HepG2 (cell line): Measurements from ENCODE around the gene COPS3. TPM values are rescaled to one million over a fixed set of nuclear protein-coding genes. Genes with fewer than 3 reads are reported as not detected.

Experiments used
- ATAC-seq: fragments of 200-7000 bp; cut with Tn5 transposase; 3 replicates; pipeline ENCODE4 v1.9.1; 2020; ENCODE audit warnings: mild to moderate bottlenecking, moderate library complexity
- BruUV-seq: library from RNA; stranded (reverse); fragments of 400-500 nt; replicated peaks from 2 replicates; lab custom pipeline; 2021; lab: Mats Ljungman, UMichigan
- CTCF ChIA-PET: fragments of 300-600 bp; formaldehyde crosslinking; extraction: SDS; loops from one replicate; lab custom pipeline; 2021; ENCODE audit warnings: low total read pairs, inconsistent platforms, low intra/inter-chr PET ratio; lab: Yijun Ruan, JAX
- POLR2A ChIA-PET: fragments of 350-600 bp; sonication (Branson Sonifier 250); formaldehyde crosslinking; loops from one replicate; lab custom pipeline; 2020; ENCODE audit warnings: antibody characterized with exemption, inconsistent platforms; lab: Yijun Ruan, JAX
- DNase-seq: peaks from one replicate; pipeline ENCODE4 v3.0.0-alpha.2; 2015; ENCODE audit warnings: low spot score
- FAIRE-seq: peaks from 3 replicates; lab custom pipeline; 2011; peaks lifted over from hg19 to GRCh38; lab: Jason Lieb, UNC
- H2AFZ ChIP-seq: one replicate; pipeline ENCODE4 v1.6.1; 2011; ENCODE audit warnings: low read length, inconsistent platforms
- H3K27ac ChIP-seq: fragments of 300-600 bp; 3 replicates; pipeline ENCODE4 v1.8.0; 2011; ENCODE audit warnings: mixed run types, mild to moderate bottlenecking, mixed read lengths, low read length, inconsistent platforms; ENCODE audit not compliant: insufficient read depth; ENCODE audit errors: extremely low read length
- H3K27me3 ChIP-seq, 2 experiments: fragments of 200-600 bp in 1 of 2; 2 replicates in 1 of 2; 3 replicates in 1 of 2; pipeline versions ENCODE4 v1.6.0 to v1.8.0; 2011; ENCODE audit warnings: low read length in 2 of 2, mild to moderate bottlenecking in 2 of 2, moderate library complexity in 2 of 2, inconsistent platforms in 1 of 2; ENCODE audit not compliant: insufficient read depth in 2 of 2, control insufficient read depth in 1 of 2
- H3K36me3 ChIP-seq, 2 experiments: fragments of 200-600 bp in 1 of 2; replicated peaks in 1 of 2; 2 replicates in 1 of 2; 3 replicates in 1 of 2; pipeline versions ENCODE4 v1.5.1 to v1.8.0; 2011; ENCODE audit warnings: low read length in 2 of 2, inconsistent platforms in 1 of 2; ENCODE audit not compliant: insufficient read depth in 2 of 2, control insufficient read depth in 1 of 2
- H3K4me1 ChIP-seq: 2 replicates; pipeline ENCODE4 v1.5.1; 2012; ENCODE audit warnings: low read length, inconsistent platforms; ENCODE audit not compliant: insufficient read depth
- H3K4me2 ChIP-seq: 2 replicates; pipeline ENCODE4 v1.6.0; 2011; ENCODE audit warnings: low read depth, low read length, inconsistent platforms
- H3K4me3 ChIP-seq, 3 experiments: fragments of 200-600 bp in 1 of 3; sonication (generic), shearing (Covaris generic) in 1 of 3; replicated peaks in 1 of 3; 2 replicates each; pipeline ENCODE4 v1.5.1; 2011 to 2016; ENCODE audit warnings: low read length in 3 of 3, inconsistent platforms in 2 of 3, low read depth in 2 of 3, mild to moderate bottlenecking in 2 of 3, control low read depth in 1 of 3, mixed read lengths in 1 of 3; ENCODE audit not compliant: insufficient read depth in 1 of 3
- H3K79me2 ChIP-seq: one replicate; pipeline ENCODE4 v1.6.1; 2011; ENCODE audit warnings: low read length, inconsistent platforms; ENCODE audit not compliant: insufficient read depth
- H3K9ac ChIP-seq: 2 replicates; pipeline ENCODE4 v1.6.0; 2011; ENCODE audit warnings: mild to moderate bottlenecking, low read depth, low read length, inconsistent platforms; ENCODE audit not compliant: insufficient read depth
- H3K9me3 ChIP-seq: 2 replicates; pipeline ENCODE4 v1.5.1; 2012; ENCODE audit warnings: mild to moderate bottlenecking, low read length
- H4K20me1 ChIP-seq: 2 replicates; pipeline ENCODE4 v1.6.0; 2011; ENCODE audit warnings: inconsistent platforms, mild to moderate bottlenecking, low read length, moderate library complexity; ENCODE audit not compliant: insufficient read depth
- ATF7 ChIP-seq, 2 experiments: fragments of 450-650 bp in 1 of 2; sonication (generic) in 1 of 2; formaldehyde crosslinking in 1 of 2; IDR thresholded peaks; 2 replicates each; pipeline versions ENCODE4 v1.4.0 to v1.6.1; 2016 to 2020; ENCODE audit warnings: antibody characterized with exemption in 1 of 2, mild to moderate bottlenecking in 1 of 2, missing genetic modification reagents in 1 of 2
- SRSF1 ChIP-seq: fragments of 200-400 bp; formaldehyde crosslinking; optimal IDR thresholded peaks from 2 replicates; pipeline ENCODE3; 2017; ENCODE audit warnings: mild to moderate bottlenecking, low read depth, low read length, moderate library complexity
- ZFP36L1 ChIP-seq: sonication (generic); formaldehyde crosslinking; IDR thresholded peaks from 2 replicates; pipeline ENCODE4 v1.8.0; 2022; ENCODE audit warnings: mild to moderate bottlenecking, missing genetic modification reagents, moderate library complexity
- ZNF160 ChIP-seq: sonication (generic); formaldehyde crosslinking; IDR thresholded peaks from 2 replicates; pipeline ENCODE4 v1.8.0; 2022; ENCODE audit warnings: mild to moderate bottlenecking, inconsistent platforms, missing genetic modification reagents
- ZNF607 ChIP-seq: sonication (generic); formaldehyde crosslinking; IDR thresholded peaks from 2 replicates; pipeline ENCODE4 v1.5.1; 2020; ENCODE audit warnings: missing genetic modification reagents, mild to moderate bottlenecking, borderline replicate concordance
- ZUFSP ChIP-seq: sonication (generic); formaldehyde crosslinking; IDR thresholded peaks from 2 replicates; pipeline ENCODE4 v1.9.0; 2021; ENCODE audit warnings: missing genetic modification reagents, mild to moderate bottlenecking, borderline replicate concordance
- WGBS: methylation state at CpG from one replicate; pipeline ENCODE4 v1.1.6; 2017; ENCODE audit warnings: low lambda C conversion rate; 5-methylcytosine and 5-hydroxymethylcytosine counted together
- in situ Hi-C: cut with HindIII; loops from 2 replicates; pipeline ENCODE4 v1.10.0; 2017; ENCODE audit warnings: low pct_unique_long_range_greater_than_20kb; ENCODE audit not compliant: extremely low pct_ligation_motif_present
- intact Hi-C: fragments of 100-400 bp; cut with micrococcal nuclease; formaldehyde crosslinking; loops from one replicate; pipeline ENCODE4 v1.10.0; 2022; ENCODE audit not compliant: unreplicated experiment
- polyA plus RNA-seq, 8 experiments: library from polyadenylated mRNA; depleted of rRNA in 3 of 8; stranded (reverse) in 7 of 8; unstranded in 1 of 8; fragments of >200 nt; fragmentation: Illumina TruSeq in 4 of 8; extraction: Trizol in 4 of 8; gene quantifications; 2 replicates each; pipeline versions ENCODE4 v1.2.1 to v1.2.3, GENCODE V29; 2011 to 2016; ENCODE audit warnings: low read depth in 4 of 8, missing spikeins in 1 of 8, mixed read lengths in 1 of 8; ENCODE audit not compliant: insufficient read depth in 1 of 8
- total RNA-seq, 5 experiments: library from RNA; depleted of rRNA; stranded (reverse); fragments of >200 nt; fragmentation: Illumina TruSeq; extraction: Trizol; gene quantifications; 2 replicates each; pipeline ENCODE4 v1.2.3, GENCODE V29; 2016; ENCODE audit warnings: low read depth in 1 of 5

The COPS3 gene
- total and polyA plus RNA-seq, 2 of the 13 experiments (the other 11 are each of a cell fraction or from before 2014, with no cell fraction given) = 46.3 to 103 TPM

GRCh38 chr17:17321356-17322025 is 40.4 kb upstream of the COPS3 start:
- no peak overlapping the region for H3K9ac ChIP-seq
- FAIRE-seq (no peak), ATAC-seq (no peak; the same call in 2 of the 3 replicates), DNase-seq (no peak)
- no peak overlapping the region for H2AFZ ChIP-seq
- no peaks in the 10 kb centered on the region for H3K36me3 ChIP-seq
- H3K4me1 ChIP-seq = no peaks in the 10 kb centered on the region
- BruUV-seq = no TSS peak
- no peaks in the 10 kb centered on the region for H4K20me1 ChIP-seq
- no peak overlapping the region for H3K4me3 ChIP-seq
- H3K27ac ChIP-seq = no peak overlapping the region
- ChIA-PET POLR2A (no interaction called here), CTCF (no interaction called here)
- H3K4me2 ChIP-seq = no peak overlapping the region
- no peaks in the 10 kb centered on the region for H3K79me2 ChIP-seq
- peaks cover 2 to 11% of the 10 kb centered on the region in 2 experiments; a peak in 3 of 5 replicates for H3K27me3 ChIP-seq
- WGBS = 38% methylated on average over 11 of the region's 11 CpGs
- in situ Hi-C loops (no loop called here), intact Hi-C loops (no loop called here)
- no peaks in the 10 kb centered on the region for H3K9me3 ChIP-seq
- TF ChIP-seq ZUFSP (CRISPR knock-in tag) = no peak
- TF ChIP-seq ZNF160 (CRISPR knock-in tag) = no peak
- no peak for TF ChIP-seq ZNF607 (CRISPR knock-in tag)
- no peak for TF ChIP-seq SRSF1
- no peak for TF ChIP-seq ZFP36L1 (CRISPR knock-in tag)
- TF ChIP-seq ATF7 (IDR thresholded peaks at IDR 0.05) = no peak
- TF ChIP-seq ATF7 (CRISPR knock-in tag; IDR thresholded peaks at IDR 0.05) = no peak
